Hepatocyte (in vitro differentiated cells): ENCODE results near the gene DOCK1.

Source experiments
- EZH2 ChIP-seq: fragments of 200-600 bp; sonication (generic); IDR thresholded peaks from 2 replicates; pipeline ENCODE4 v1.6.1; 2016; ENCODE audit warnings: antibody characterized with exemption, mild to moderate bottlenecking, borderline replicate concordance
- TF ChIP-seq, protein P1 (sequence below): fragments of 200-600 bp; sonication (generic); IDR thresholded peaks from 2 replicates; pipeline ENCODE4 v1.5.1; 2016; ENCODE audit warnings: antibody characterized with exemption, mild to moderate bottlenecking; ENCODE audit not compliant: poor library complexity

DNA sequence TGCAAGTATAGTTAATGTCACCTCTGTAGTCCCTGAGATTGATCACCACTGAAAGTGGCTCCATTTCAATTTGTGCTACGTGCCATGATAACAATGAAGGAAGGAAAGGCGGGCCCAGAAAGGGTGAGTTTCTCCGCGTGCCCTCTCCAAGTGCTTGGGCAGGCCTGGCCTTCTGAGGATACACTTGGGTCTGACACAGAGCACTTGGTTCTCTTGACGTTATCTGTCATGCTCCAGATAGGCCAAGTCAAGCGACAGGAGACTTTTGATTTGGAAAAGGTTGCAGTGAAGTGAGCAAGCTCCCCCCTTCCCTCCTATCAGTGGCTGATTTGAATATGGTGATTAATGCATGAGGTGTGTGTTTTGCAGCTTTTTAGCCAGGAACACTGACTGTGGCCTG lies 452.0 kb downstream of the DOCK1 start:
- TF ChIP-seq, protein P1, sequence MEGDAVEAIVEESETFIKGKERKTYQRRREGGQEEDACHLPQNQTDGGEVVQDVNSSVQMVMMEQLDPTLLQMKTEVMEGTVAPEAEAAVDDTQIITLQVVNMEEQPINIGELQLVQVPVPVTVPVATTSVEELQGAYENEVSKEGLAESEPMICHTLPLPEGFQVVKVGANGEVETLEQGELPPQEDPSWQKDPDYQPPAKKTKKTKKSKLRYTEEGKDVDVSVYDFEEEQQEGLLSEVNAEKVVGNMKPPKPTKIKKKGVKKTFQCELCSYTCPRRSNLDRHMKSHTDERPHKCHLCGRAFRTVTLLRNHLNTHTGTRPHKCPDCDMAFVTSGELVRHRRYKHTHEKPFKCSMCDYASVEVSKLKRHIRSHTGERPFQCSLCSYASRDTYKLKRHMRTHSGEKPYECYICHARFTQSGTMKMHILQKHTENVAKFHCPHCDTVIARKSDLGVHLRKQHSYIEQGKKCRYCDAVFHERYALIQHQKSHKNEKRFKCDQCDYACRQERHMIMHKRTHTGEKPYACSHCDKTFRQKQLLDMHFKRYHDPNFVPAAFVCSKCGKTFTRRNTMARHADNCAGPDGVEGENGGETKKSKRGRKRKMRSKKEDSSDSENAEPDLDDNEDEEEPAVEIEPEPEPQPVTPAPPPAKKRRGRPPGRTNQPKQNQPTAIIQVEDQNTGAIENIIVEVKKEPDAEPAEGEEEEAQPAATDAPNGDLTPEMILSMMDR: no peak
- TF ChIP-seq EZH2: no peak
